Kasumi-1 (cell line): ENCODE results near the gene HSPA5.

Experiments
- DNase-seq, 2 experiments: peaks; one replicate each; lab custom pipeline; 2025; lab: John Stamatoyannopoulos, UW

The HSPA5 gene

GRCh38 chr9:125189361-125190289, 51.5 kb downstream of the HSPA5 start, which contains the start of gene PPP6C:
TSS of gene PPP6C (minus strand) at chr9:125189803. CDS start at chr9:125189718, 85 bp downstream.
- peak; percentile 97 for DNase-seq

- peak in 1 of 2 experiments; percentile 57 for DNase-seq
Observed at GRCh38 chr9:125189011-125189360, 52.2 kb downstream of the HSPA5 start.
